GM21723 (cell line): ENCODE measurements around the gene DCDC2C.

Experiments
- ATAC-seq: cut with Tn5 transposase; IDR thresholded peaks from one replicate; pipeline ENCODE4 v1.9.1; 2021; ENCODE audit warnings: mild to moderate bottlenecking, moderate library complexity; ENCODE audit not compliant: unreplicated experiment

DCDC2C gene

DNA sequence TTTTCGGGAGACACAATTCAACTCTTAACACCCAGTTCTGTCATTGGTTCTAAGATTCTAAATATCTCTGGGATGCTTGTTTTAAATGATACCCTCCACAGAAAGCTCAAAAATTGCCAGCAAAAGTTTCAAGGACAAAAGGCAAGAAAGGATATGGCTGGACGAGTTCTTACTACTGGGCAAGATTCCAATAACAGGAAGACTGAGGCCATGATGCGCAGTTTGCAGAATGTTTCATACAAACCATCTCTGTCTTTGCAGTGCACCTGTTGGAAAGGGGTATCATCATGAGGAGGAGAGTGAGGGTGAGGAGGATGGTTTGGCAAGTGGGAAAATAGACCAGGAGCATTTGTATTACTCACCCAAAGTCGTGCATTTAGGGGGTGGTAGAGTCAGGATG is 172.8 kb downstream of the DCDC2C start:
- no peak for ATAC-seq

GRCh38 chr2:3876685-3877084 is 173.3 kb downstream of the DCDC2C start:
- ATAC-seq: no peak

- ATAC-seq: no peak
Observed at GRCh38 chr2:3885629-3886628, 182.6 kb downstream of the DCDC2C start.

- ATAC-seq: no peak
Observed at GRCh38 chr2:3895021-3895420, 191.6 kb downstream of the DCDC2C start.
